WERI-Rb-1 (cell line): ENCODE measurements around the gene CHMP6.
A peak's percentile ranks its signal among the peaks of the same experiment; 100 is the strongest.

Experiments used
- DNase-seq: peaks from one replicate; pipeline ENCODE4 v3.0.0-alpha.2; 2020
- H3K27ac ChIP-seq: fragments of 250-450 bp; sonication (Bioruptor Pico); 2 replicates; pipeline ENCODE4 v1.5.1; 2020; ENCODE audit warnings: mild to moderate bottlenecking, moderate library complexity
- H3K27me3 ChIP-seq: fragments of 250-450 bp; sonication (Bioruptor Pico); 2 replicates; pipeline ENCODE4 v1.5.1; 2021; ENCODE audit warnings: mild to moderate bottlenecking, low read depth, moderate library complexity; ENCODE audit not compliant: insufficient read depth, severe bottlenecking
- H3K36me3 ChIP-seq: fragments of 250-450 bp; sonication (Bioruptor Pico); 2 replicates; pipeline ENCODE4 v1.5.1; 2020; ENCODE audit warnings: mild to moderate bottlenecking, moderate library complexity
- H3K4me3 ChIP-seq: 2 replicates; pipeline ENCODE4 v1.5.1; 2011; ENCODE audit warnings: low read depth, mild to moderate bottlenecking, control low read depth, low read length
- H3K9me3 ChIP-seq: fragments of 250-450 bp; sonication (Bioruptor Pico); 2 replicates; pipeline ENCODE4 v1.5.1; 2021; ENCODE audit warnings: mild to moderate bottlenecking, moderate library complexity; ENCODE audit not compliant: severe bottlenecking
- CTCF ChIP-seq: IDR thresholded peaks from 2 replicates; pipeline ENCODE4 v1.5.1; 2011; ENCODE audit warnings: low read depth, mild to moderate bottlenecking, control low read depth, inconsistent platforms, low read length

Gene CHMP6

GRCh38 chr17:80991645-80992076, at the start of gene CHMP6:
Gene CHMP6, plus strand, starts transcription at chr17:80991841. Its CDS starts 78 bp downstream, at chr17:80991919.
- peak; percentile 38 for TF ChIP-seq CTCF
- peak within 1 kb of the TSS; percentile 63 for H3K27ac ChIP-seq
- peak within 1 kb of the TSS; percentile 46 for H3K4me3 ChIP-seq
- peaks cover 26% of the 10 kb centered on the region for H3K36me3 ChIP-seq
- DNase-seq, result peak; percentile 85
- H3K9me3 ChIP-seq, result no peaks in the 10 kb centered on the region
- H3K27me3 ChIP-seq, result no peaks in the 10 kb centered on the region

GRCh38 chr17:80942423-80943345, 49.0 kb upstream of the CHMP6 start:
- Histone ChIP-seq H3K9me3 (peaks cover 4% of the 10 kb centered on the region), H3K36me3 (peaks cover 53% of the 10 kb centered on the region), H3K27me3 (no peaks in the 10 kb centered on the region), H3K4me3 (no peak overlapping the region), H3K27ac (no peak overlapping the region)
- TF ChIP-seq CTCF, result no peak
- no peak for DNase-seq

- no peak for TF ChIP-seq CTCF
- Histone ChIP-seq H3K36me3 (peaks cover 60% of the 10 kb centered on the region), H3K27me3 (no peaks in the 10 kb centered on the region), H3K9me3 (peaks cover 4% of the 10 kb centered on the region), H3K27ac (no peak overlapping the region), H3K4me3 (no peak overlapping the region)
- DNase-seq, result no peak
Observed at GRCh38 chr17:80943346-80944145, 48.1 kb upstream of the CHMP6 start.

- no peaks in the 10 kb centered on the region for H3K27me3 ChIP-seq
- no peak for DNase-seq
- peaks cover 4% of the 10 kb centered on the region for H3K9me3 ChIP-seq
- no peak for TF ChIP-seq CTCF
- H3K27ac ChIP-seq, result no peak overlapping the region
- peaks cover 65% of the 10 kb centered on the region for H3K36me3 ChIP-seq
- H3K4me3 ChIP-seq, result no peak overlapping the region
Observed at GRCh38 chr17:80944326-80944725, 47.3 kb upstream of the CHMP6 start.

GRCh38 chr17:80945736-80946135, 45.9 kb upstream of the CHMP6 start:
- Histone ChIP-seq H3K27ac (no peak overlapping the region), H3K27me3 (no peaks in the 10 kb centered on the region), H3K4me3 (no peak overlapping the region), H3K9me3 (peaks cover 4% of the 10 kb centered on the region), H3K36me3 (peaks cover 74% of the 10 kb centered on the region)
- no peak for DNase-seq
- TF ChIP-seq CTCF, result no peak
